ENCODE results near the gene DLG5.

The DLG5 gene

GRCh38 chr10:77816311-77816710 is 110.2 kb downstream of the DLG5 start:
- no peak for DNase-seq

- DNase-seq = no peak
Measured at GRCh38 chr10:77812741-77813140, 113.8 kb downstream of the DLG5 start.

GRCh38 chr10:77811831-77812430 is 114.6 kb downstream of the DLG5 start:
- DNase-seq = no peak

GRCh38 chr10:77810446-77811335 is 115.9 kb downstream of the DLG5 start:
- no peak for DNase-seq

GRCh38 chr10:77809336-77809735 is 117.2 kb downstream of the DLG5 start:
- DNase-seq = no peak

GRCh38 chr10:77807706-77808105 is 118.8 kb downstream of the DLG5 start:
- no peak for DNase-seq

- DNase-seq = no peak
Measured at GRCh38 chr10:77806511-77807157, 119.9 kb downstream of the DLG5 start.

GRCh38 chr10:77805676-77806075 is 120.9 kb downstream of the DLG5 start:
- no peak for DNase-seq

- no peak for DNase-seq
Measured at GRCh38 chr10:77804371-77804770, 122.2 kb downstream of the DLG5 start.

GRCh38 chr10:77801474-77802161 is 124.9 kb downstream of the DLG5 start:
- no peak for DNase-seq

- DNase-seq = no peak
Measured at GRCh38 chr10:77800738-77801266, 125.8 kb downstream of the DLG5 start.

- no peak for DNase-seq
Measured at GRCh38 chr10:77800320-77800719, 126.2 kb downstream of the DLG5 start.

- no peak for DNase-seq
Measured at GRCh38 chr10:77799352-77799751, 127.2 kb downstream of the DLG5 start.

GRCh38 chr10:77798940-77799339 is 127.6 kb downstream of the DLG5 start:
- DNase-seq = no peak

- DNase-seq = no peak
Measured at GRCh38 chr10:77796311-77796915, 130.1 kb downstream of the DLG5 start.

GRCh38 chr10:77795426-77796055 is 131.0 kb downstream of the DLG5 start:
- no peak for DNase-seq

GRCh38 chr10:77794256-77795142 is 132.1 kb downstream of the DLG5 start:
- no peak for DNase-seq

- no peak for DNase-seq
Measured at GRCh38 chr10:77793831-77794230, 132.7 kb downstream of the DLG5 start.

GRCh38 chr10:77792155-77792554 is 134.4 kb downstream of the DLG5 start:
- no peak for DNase-seq

- DNase-seq = no peak
Measured at GRCh38 chr10:77791506-77791905, 135.0 kb downstream of the DLG5 start.

GRCh38 chr10:77789861-77790260 is 136.7 kb downstream of the DLG5 start:
- DNase-seq = no peak

All from GF-D8 (cell line).